NAMALWA (cell line): ENCODE data around the gene TM4SF5.
"Not testable (repeated sequence)": the region's sequence is repeated elsewhere in the genome, so short reads cannot be mapped to it uniquely, and the experiment has no call there.

Experiments used
- DNase-seq: peaks from one replicate; pipeline ENCODE4 v3.0.0-alpha.2; 2015; ENCODE audit warnings: low spot score

TM4SF5 gene

GRCh38 chr17:4789951-4790704 lies 18.4 kb downstream of the TM4SF5 start:
- peak; percentile 74 for DNase-seq

- no peak for DNase-seq
Measured at GRCh38 chr17:4790705-4791088, 19.0 kb downstream of the TM4SF5 start.

GRCh38 chr17:4795168-4795567 lies 23.5 kb downstream of the TM4SF5 start:
- DNase-seq: no peak

GRCh38 chr17:4796552-4796920 lies 24.9 kb downstream of the TM4SF5 start:
- peak; percentile 39 for DNase-seq

GRCh38 chr17:4800462-4801196 lies 28.9 kb downstream of the TM4SF5 start:
- no peak for DNase-seq

- no peak for DNase-seq
Measured at GRCh38 chr17:4802228-4802627, 30.5 kb downstream of the TM4SF5 start, which contains the start of gene C17orf114. TSS of gene C17orf114 (minus strand) at chr17:4802328.

- DNase-seq: peak; percentile 6
Measured at GRCh38 chr17:4806456-4806776, 34.7 kb downstream of the TM4SF5 start.

GRCh38 chr17:4806777-4807604 lies 35.3 kb downstream of the TM4SF5 start, which contains the start of gene PLD2:
TSS of gene PLD2 (plus strand) at chr17:4807152. CDS start at chr17:4807773, 621 bp downstream.
- peak; percentile 77 for DNase-seq

GRCh38 chr17:4807605-4808377 lies 36.1 kb downstream of the TM4SF5 start:
- DNase-seq: no peak

GRCh38 chr17:4808378-4808767 lies 36.7 kb downstream of the TM4SF5 start:
- DNase-seq: no peak

GRCh38 chr17:4810696-4811290 lies 39.1 kb downstream of the TM4SF5 start:
- peak; percentile 43 for DNase-seq

- DNase-seq: no peak
Measured at GRCh38 chr17:4811471-4811870, 39.8 kb downstream of the TM4SF5 start.

- DNase-seq: no peak
Measured at GRCh38 chr17:4812690-4813089, 41.0 kb downstream of the TM4SF5 start.

GRCh38 chr17:4815043-4815675 lies 43.5 kb downstream of the TM4SF5 start:
- DNase-seq: no peak

- no peak for DNase-seq
Measured at GRCh38 chr17:4816826-4817225, 45.1 kb downstream of the TM4SF5 start.

GRCh38 chr17:4818276-4818675 lies 46.6 kb downstream of the TM4SF5 start:
- no peak for DNase-seq

GRCh38 chr17:4822835-4823234 lies 51.1 kb downstream of the TM4SF5 start:
- no peak for DNase-seq

- DNase-seq: no peak
Measured at GRCh38 chr17:4823373-4824089, 51.8 kb downstream of the TM4SF5 start.

- DNase-seq: no peak
Measured at GRCh38 chr17:4827399-4827798, 55.7 kb downstream of the TM4SF5 start.

- DNase-seq: not testable (repeated sequence)
Measured at GRCh38 chr17:4832829-4833177, 61.1 kb downstream of the TM4SF5 start.
